Stimulated activated naive CD4-positive, alpha-beta T cell treated with Interleukin-2 at 50 U/mL for 16 hours (primary cell): Measurements from ENCODE around the gene GRM8.
"Not testable (repeated sequence)": the region's sequence is repeated elsewhere in the genome, so short reads cannot be mapped to it uniquely, and the experiment has no call there.

Experiments
- DNase-seq: peaks from one replicate; lab custom pipeline; 2025; lab: John Stamatoyannopoulos, UW

Gene GRM8

DNA sequence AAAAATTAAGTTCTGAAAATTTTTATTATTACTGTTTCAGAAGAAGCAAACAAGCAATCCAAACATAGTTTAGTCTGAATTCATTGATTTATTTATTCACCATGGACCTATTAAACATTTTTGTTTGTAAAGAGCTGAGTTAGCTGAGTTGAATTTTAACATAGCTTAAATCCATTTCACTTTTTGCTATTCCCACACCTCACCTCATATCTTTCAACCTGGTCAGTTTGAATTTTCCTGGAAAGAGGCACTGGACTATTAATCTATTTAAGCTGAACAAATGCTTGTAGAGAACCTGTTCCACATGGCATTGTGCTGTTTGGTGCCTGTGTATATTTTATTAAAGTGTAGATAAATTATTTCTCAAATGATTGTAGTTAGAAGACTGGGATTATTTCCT lies 344.2 kb downstream of the GRM8 start:
- DNase-seq: not testable (repeated sequence)

DNA sequence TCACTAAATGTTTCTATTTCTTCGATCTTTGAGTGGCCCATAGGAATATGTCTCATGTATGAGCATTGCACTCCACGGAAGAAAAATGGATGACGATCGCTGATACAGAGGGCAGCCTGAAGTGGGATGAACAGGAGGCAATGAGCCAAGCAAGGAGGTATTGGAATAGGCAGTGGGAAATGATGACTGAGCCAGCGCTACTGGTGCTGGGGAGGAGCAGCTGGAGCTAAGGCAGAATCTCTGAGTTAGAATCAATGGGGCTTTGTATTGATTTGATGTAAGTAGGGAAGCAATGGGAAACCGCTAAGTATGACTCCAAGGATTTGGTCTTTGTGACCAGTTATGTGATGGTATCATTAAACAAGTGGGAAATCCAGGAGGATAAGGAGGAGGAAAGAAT lies 345.1 kb downstream of the GRM8 start:
- not testable (repeated sequence) for DNase-seq

DNA sequence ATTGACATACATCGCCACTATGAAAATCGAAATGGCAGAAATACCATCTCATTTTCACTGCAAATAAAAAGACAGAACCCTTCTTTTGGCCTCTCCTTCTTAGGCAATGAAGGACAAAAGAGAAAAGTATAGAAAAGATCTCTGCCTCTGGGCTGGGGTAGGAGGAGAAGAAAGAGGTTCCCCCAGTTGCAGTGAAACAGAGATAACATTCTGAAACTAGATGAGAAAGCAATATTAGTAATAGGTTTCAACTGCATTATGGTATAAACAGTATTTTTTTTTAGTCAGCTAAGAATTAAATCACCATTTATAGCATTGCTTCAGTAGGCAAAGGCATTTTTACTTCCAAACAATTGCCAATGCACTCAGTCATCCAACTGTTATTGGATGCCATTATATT lies 347.5 kb downstream of the GRM8 start:
- not testable (repeated sequence) for DNase-seq

DNA sequence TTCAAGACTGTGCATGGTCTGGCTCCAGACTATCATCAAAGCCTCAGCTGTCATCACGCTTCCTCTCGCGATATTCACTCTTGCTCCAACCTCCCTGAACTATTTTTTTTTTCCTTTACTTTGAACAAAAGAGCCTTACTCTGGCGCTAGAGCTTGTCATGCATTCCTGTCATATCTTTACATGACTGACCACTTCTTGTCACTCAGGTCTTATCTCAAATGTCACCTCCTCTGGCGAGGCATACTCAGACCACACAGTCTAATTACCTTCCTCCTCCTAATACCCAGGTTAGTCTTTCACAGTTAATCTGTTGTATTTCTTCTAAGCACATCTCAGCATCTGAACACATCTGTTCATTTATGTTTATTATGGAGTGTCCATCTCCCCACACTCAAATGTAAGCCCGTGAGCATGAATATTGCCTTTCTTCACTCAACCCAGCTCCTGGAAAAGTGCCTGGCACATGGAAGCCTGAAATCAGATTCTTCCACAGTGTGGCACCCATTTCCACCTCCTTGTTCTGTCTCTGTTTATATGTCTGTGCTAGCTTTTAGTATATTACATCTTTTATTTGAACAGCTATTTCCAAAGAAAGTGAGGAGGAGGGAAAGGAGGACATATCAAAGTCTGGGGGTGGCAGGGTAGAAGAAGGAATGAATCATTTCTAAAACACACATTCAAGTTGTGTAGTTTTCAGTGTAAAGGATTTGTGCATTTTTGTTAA lies 351.5 kb downstream of the GRM8 start:
- DNase-seq: not testable (repeated sequence)

DNA sequence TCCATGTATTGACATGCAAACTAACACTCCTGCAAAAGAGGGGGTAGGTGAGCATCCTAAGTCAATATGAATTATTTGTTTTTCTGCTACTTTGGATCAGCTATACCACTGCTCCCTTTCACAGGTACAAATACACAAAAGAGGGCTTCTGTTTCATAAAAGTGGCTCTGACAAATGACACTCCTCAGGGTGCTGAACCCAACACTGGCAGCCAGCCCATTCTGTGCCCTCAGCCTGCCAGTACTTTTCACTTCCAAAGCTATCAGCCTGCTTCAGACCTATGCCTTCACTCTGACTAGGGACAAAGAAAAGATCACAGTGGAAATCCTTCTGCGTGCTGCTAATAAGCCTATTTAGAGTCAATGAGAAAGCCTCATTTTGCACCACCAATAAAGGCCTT lies 364.8 kb downstream of the GRM8 start:
- not testable (repeated sequence) for DNase-seq

DNA sequence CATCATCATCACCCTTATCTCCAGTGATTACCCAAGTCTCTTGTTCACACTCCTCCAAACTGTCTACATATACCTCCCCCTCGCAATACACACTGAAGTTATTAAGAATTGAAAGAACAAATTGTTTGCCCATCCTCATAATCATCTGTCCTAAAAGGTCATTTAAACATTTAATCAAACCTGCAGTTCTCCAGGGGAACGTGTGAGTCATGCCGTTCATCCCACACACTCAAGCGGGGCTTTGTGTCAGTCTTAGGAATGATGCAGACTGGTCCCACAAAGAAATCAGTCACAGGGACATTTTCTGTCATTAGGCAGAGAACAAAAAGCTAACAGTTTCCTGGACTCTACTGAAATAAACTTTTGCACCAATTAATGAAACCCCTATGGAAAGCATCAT lies 365.2 kb downstream of the GRM8 start:
- not testable (repeated sequence) for DNase-seq

DNA sequence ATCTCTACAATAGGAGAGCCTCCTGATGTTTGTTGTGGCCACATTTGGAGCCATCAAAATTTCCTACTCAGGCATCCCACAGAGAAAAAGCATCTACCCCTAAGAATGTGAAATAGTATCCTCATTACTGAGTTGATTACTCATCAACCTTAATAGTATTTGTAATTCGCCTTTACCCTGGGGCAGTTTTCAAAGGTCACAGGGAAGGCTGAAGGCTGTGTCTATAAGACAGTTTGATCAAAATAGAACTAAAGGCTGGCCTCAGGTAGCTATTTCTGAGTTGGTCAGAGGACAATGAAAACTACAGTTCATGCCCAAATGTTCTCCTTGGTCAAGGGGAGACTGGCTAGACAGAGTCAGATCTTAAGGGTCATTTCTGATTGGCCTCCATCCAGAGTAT lies 370.0 kb downstream of the GRM8 start:
- not testable (repeated sequence) for DNase-seq

DNA sequence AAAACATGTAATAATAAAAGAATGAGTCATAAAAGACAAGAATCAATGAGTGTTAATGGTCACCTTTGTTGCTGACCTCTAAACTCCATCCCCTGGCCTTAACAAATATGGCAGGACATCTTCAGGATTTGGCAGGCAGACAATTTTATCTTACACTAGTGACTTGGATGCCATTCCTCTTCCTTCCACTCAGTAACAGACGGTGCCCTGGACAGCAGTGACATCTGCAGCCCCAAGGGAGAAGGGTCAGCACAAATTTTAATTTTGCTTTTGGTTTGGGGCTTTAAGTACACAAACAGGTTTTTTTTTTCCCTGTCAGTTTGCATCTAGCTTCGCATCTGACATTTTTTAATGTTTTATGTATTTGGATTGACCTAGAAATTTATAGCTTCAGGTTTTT lies 370.8 kb downstream of the GRM8 start:
- not testable (repeated sequence) for DNase-seq

DNA sequence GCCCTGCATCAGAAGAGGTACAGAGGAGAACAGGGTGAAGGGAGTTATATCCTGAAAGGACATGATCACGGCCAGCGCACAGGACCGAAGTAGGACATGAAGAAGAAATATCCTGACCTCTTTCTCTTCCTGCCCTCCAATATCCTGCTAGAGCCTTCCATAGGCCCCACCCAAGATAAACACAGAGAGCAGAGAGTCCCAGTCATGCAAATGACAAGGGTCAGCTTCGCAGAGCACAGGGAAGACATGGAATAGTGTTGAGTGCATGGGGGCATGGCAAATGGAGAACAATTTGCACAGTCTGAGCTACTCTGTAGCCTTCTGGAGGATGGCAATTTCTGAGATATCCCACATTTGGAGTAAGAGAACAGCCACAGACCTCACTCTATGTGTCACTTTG lies 371.4 kb downstream of the GRM8 start:
- no peak for DNase-seq

DNA sequence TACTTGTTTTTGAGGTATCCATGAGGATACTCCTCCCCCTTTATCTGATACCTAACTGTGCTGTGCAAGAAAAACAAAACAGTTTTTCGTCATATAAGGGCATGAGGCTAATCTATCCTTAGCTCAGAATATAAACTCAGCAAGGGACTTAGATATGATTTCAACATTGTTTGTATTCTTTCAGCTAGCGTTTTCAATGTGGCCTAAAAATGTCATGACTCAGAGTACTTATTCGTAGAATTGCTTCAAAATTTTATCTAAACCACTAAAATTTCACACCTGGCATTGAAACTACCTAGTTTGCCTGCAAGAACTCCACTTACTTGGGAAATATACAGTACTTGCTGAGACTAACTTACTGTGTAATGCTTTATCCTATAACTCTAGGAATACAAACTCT lies 376.2 kb downstream of the GRM8 start:
- DNase-seq: not testable (repeated sequence)

DNA sequence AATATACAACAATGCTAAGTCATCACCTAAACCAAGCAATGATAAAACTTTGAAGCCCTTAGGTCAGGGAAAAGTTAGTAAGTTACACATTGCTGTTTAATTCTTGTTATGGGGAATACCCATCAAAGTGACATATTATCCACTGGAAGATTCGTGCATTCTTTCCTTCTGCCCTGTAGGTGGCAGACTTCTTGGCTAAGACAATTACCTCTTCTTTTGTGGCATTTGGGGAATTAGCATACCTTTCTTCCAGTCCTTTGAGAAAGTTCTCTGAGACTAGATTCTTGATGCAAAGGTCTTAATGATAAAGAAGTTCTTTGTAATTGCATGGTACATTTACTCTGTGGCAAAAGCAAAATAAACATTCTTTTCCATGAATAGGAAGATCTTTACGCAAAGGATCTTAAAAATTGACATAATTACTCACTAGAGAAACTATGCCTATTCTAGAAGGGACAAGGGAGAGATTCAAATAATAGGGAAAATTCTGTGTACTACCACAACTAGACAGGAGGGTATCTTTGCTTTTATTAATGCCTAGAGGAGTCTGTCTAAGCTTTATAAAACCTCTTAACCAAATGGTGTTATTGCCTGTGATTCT lies 395.9 kb downstream of the GRM8 start:
- no peak for DNase-seq

DNA sequence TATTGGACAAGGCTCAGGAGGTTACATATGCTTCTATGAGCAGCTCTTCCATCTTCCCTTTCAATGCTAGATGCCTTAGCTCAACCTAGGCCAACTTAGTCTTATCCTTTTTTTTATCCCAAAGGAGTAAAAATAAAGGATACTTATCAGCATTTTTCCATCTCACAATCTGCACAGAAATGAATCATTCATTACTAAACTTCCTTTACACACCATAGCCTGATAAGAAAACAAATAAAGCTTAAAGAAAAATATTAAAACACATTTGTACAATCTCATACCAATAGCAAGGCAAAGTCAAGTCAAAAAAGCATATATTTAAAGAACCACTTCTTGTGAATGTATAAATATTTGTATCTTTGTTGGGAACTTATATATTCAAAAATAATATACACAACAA lies 407.4 kb downstream of the GRM8 start:
- no peak for DNase-seq

DNA sequence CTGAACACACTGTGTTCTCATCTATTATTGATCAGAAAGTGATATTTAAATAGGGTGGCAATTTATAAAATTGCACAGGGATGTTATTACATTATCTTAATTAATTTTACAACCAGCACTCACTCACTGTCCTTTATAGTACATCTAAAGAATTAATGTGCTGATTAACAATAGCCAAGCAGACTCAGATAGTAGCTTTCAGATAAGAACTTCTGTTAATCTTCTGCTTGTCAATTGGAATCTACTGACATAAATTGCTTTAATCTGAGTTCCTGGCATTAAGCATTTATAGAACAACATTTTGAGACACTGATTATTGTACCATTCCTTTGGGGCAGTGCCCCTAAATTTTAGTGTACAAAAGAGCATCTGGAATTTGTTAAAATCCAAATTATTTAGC lies 408.9 kb downstream of the GRM8 start:
- no peak for DNase-seq

DNA sequence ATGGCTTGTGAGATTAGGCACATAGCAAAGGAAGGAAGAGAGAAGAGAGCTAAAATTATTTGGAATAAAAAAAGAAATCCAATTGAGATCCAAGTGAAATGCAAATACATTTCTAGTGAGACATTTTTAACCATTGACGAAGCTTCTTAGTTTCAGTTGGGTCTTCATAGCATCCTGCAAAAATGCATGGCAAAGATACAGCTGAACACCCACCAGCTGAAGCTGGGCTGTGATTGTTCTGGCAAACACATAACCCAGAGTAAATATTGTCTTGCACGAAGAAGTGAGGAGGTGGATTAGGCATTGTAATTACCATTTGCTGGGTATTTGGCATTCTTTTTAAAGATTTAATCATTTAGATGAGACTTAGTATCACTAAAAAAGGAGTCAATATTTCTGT lies 409.4 kb downstream of the GRM8 start:
- no peak for DNase-seq

DNA sequence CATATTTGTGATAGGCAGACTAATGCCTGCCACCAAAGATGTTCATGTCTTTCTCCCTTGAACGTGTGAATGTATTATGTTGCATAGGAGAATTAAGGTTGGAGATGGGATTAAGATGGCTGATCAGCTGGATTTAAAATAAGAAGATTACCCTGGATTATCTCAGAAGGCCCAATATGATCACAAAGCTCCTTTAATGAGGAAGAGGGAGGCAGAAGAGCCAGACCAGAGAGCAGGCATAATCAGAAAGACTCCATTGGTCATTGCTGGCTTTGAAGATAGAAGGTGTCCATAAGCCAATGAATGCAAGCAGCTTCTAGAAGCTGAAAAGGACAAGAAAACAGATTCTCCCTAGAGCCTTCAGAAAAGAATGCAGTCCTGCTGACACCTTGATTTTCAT lies 410.3 kb downstream of the GRM8 start:
- DNase-seq: no peak

DNA sequence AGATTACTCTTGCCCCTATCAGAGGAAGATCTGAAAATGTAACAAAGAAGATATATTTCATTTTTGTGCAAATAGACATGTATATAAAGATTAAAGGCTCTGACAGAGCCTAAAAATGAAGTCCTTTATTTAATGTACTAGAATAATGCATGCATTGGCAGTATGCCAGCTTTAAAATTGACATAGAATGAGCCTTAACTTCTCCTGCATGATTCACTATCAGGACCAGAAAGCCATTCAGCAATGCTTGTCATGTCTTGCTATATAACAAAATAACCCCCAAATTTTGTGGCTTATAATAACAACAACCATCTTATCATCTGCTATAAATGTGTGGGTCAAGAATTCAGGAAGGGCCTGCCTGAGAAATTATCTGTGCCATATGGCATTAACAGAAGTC lies 411.9 kb downstream of the GRM8 start:
- DNase-seq: no peak

DNA sequence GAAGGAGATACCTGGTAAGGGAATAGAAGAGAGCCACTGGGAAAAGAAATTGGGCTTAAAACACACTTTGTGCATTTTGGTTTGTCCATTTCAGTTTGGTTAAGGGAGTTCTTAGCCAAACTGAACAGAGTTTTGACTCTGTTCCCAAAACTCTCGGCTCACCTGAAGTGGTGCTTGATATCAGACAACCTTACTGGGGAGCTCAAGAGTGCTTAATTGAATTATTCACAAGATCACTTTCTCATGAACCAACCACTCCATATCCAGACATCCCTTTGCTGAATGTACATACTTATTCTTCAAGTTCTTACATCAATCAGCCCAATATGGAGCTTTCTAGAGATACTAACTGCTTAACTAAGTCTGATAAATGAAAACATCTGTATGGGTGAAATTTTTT lies 413.1 kb downstream of the GRM8 start:
- no peak for DNase-seq

DNA sequence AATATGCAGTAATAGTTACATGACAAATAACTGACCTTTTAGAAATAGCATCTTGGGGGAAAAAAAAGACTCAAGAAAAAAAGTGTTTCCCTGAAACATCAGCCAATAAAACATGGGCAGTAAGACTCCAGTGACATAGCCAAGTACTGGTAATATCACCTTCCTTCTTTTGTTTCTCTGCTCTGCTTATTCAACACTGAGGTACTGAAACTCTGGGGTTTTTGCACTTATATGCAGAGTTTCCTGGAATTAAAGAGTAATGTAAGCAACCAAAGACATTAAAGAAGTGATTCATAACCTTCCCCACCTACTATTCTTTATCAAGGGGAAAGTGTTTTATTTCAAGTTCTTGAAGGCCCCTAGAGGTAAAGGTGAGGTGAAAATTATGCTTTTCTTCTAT lies 414.5 kb downstream of the GRM8 start:
- DNase-seq: no peak

DNA sequence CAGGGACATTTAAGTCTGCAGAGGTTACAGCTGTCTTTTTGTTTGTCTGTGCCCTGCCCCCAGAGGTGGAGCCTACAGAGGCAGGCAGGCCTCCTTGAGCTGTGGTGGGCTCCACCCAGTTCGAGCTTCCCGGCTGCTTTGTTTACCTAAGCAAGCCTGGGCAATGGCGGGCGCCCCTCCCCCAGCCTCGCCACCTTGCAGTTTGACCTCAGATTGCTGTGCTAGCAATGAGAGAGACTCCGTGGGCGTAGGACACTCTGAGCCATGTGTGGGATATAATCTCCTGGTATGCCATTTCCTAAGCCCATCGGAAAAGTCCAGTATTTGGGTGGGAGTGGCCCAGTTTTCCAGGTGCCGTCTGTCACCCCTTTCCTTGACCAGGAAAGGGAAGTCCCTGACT lies 421.5 kb downstream of the GRM8 start:
- not testable (repeated sequence) for DNase-seq

DNA sequence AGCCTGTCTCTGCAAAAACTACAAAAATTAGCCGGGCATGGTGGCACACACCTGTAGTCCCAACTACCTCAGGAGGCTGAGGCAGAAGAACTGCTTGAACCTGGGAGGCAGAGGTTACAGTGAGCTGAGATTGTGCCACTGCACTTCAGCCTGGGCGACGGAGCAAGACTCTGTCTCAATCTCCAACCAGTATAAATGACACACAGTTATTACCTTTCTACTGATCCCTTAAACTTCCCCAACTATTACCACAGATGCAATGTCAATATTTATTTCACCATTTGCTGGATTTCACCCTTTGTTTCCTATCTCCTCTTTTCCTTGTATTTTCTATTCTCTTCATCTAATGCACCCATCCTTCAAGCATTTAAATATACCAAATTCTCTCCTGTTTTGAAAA lies 431.8 kb downstream of the GRM8 start:
- DNase-seq: no peak

DNA sequence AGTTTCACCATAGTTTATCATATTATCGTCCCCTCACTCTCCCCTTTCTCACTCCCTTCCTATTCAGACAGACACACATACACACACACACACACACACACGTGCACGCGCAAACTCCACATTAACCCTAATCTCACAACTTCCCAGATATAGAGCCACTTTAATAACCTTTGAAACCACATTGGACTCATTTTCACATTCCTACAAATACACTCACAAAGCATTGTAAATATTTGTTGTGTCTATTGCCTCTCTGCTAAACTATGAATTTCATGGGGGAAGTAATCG lies 433.6 kb downstream of the GRM8 start:
- no peak for DNase-seq

DNA sequence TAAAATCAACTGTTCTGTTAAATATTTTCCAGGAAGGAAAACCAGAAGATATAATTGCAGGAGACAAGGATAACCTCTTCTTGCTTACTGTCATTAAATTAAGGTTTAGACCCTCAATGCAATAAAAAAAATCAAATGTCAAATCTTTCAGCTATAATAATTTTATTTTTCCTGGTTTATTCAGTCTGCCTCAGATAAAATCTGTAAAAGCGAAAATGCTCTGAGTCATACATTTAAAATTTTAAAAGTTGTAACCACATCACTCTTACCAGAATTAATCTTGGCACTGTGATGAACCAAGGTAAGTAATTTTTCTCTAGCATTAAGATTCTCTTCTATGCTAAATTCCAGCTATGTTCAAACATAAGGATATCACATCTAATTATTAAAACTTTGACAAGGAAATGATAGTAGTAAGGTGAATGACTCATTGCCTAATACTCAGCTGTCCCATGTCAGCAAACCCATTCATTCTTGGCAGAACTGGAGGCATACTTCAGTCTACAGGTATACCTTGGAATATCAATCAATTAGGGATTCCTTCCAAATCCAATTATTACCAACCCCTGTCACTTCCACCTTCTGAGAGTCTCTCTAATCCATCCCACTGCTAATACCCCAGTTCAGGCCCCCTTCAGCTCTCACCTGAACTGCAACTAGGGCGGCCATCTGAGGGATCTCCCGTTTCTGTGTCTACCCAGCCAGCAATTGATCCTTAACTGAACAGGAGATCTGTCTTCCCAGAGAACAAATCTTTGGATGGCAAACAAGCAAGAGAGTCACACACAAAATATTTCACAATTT lies 434.1 kb downstream of the GRM8 start:
- DNase-seq: no peak

DNA sequence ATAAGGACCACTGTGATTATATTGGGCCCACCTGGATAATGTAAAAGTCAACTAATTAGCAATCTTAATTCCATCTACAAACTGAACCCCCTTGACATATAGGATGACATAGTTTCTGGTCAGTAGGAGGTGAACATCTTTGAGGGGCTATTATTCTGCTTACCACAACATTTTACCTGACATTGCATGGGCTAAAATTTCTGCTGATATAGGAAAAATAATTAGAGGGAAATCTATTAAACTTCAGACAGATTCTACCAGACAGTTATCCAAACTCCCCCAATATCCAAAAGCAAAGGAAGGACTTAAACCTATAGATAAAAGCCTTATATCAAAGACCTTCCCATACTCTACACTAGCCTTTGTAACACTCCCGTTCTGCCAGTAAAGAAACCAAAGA lies 443.6 kb downstream of the GRM8 start:
- no peak for DNase-seq
